HG02759 (cell line): ENCODE data around the gene RNASEH2B.

ENCODE experiments used
- ATAC-seq: cut with Tn5 transposase; IDR thresholded peaks from one replicate; pipeline ENCODE4 v1.9.1; 2021; ENCODE audit warnings: mild to moderate bottlenecking, moderate library complexity; ENCODE audit not compliant: unreplicated experiment

RNASEH2B gene

GRCh38 chr13:50934735-50935435, 25.3 kb downstream of the RNASEH2B start:
- no peak for ATAC-seq

- no peak for ATAC-seq
Observed at GRCh38 chr13:50936679-50937078, 27.1 kb downstream of the RNASEH2B start.

GRCh38 chr13:50940509-50940908, 30.9 kb downstream of the RNASEH2B start:
- no peak for ATAC-seq

GRCh38 chr13:50941146-50941545, 31.6 kb downstream of the RNASEH2B start:
- ATAC-seq = no peak

- ATAC-seq = no peak
Observed at GRCh38 chr13:50942630-50943311, 33.2 kb downstream of the RNASEH2B start.

- no peak for ATAC-seq
Observed at GRCh38 chr13:50945669-50946068, 36.1 kb downstream of the RNASEH2B start.

GRCh38 chr13:50948601-50949000, 39.0 kb downstream of the RNASEH2B start:
- ATAC-seq = no peak

- ATAC-seq = no peak
Observed at GRCh38 chr13:50950849-50951248, 41.3 kb downstream of the RNASEH2B start.

- ATAC-seq = no peak
Observed at GRCh38 chr13:50951366-50951765, 41.8 kb downstream of the RNASEH2B start.

- no peak for ATAC-seq
Observed at GRCh38 chr13:50955241-50955640, 45.6 kb downstream of the RNASEH2B start.

GRCh38 chr13:50955798-50956197, 46.2 kb downstream of the RNASEH2B start:
- no peak for ATAC-seq

GRCh38 chr13:50957620-50958019, 48.0 kb downstream of the RNASEH2B start:
- no peak for ATAC-seq

GRCh38 chr13:50969691-50970090, 60.1 kb downstream of the RNASEH2B start:
- no peak for ATAC-seq

- no peak for ATAC-seq
Observed at GRCh38 chr13:50970956-50971355, 61.4 kb downstream of the RNASEH2B start.

GRCh38 chr13:50974268-50974667, 64.7 kb downstream of the RNASEH2B start:
- ATAC-seq = no peak

GRCh38 chr13:50979187-50979586, 69.6 kb downstream of the RNASEH2B start:
- ATAC-seq = no peak

- ATAC-seq = no peak
Observed at GRCh38 chr13:50981686-50982085, 72.1 kb downstream of the RNASEH2B start.

- no peak for ATAC-seq
Observed at GRCh38 chr13:50989476-50989875, 79.9 kb downstream of the RNASEH2B start.

- no peak for ATAC-seq
Observed at GRCh38 chr13:50990065-50990817, 80.7 kb downstream of the RNASEH2B start.

- ATAC-seq = no peak
Observed at GRCh38 chr13:50990818-50991506, 81.4 kb downstream of the RNASEH2B start.
